ENCODE measurements around the gene THAP8. TPM values are rescaled to one million over a fixed set of nuclear protein-coding genes. Genes with fewer than 3 reads are reported as not detected.
"Not testable (repeated sequence)": the region's sequence is repeated elsewhere in the genome, so short reads cannot be mapped to it uniquely, and the experiment has no call there.

THAP8 gene
- total RNA-seq, 1 donor from 2014 or later: 4.2 TPM

DNA sequence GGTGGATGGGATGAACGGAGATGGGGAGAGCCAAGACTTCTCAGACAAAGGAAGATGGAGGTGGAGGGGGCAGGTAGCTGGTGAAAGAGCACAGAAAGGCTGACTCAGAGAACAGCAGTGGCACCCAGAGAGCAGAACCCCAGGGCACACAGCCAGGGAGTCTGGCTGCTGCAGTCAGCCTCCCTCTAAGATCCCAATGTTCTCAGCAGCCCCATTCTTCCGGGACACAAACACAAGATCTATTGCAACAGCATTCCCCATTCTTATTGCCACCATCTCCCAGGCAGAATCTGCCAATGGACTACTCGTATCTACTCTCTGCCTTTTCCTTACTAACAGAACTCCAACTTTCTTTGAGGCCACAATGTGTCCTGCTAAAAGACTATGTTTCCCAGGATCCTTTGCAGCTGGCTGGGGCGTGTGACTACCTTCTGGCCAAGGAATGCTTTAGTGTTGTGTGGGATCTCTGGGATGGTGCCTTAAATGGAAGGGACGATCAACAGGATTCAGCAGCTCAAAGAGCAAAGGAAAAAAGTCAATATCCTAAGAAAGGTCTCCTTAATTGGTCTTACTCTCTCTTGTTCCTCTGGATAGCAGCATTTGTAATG, 7.5 kb downstream of the THAP8 start:
- intact Hi-C loops (cut with micrococcal nuclease): no loop called here
- TF ChIP-seq, protein P1, sequence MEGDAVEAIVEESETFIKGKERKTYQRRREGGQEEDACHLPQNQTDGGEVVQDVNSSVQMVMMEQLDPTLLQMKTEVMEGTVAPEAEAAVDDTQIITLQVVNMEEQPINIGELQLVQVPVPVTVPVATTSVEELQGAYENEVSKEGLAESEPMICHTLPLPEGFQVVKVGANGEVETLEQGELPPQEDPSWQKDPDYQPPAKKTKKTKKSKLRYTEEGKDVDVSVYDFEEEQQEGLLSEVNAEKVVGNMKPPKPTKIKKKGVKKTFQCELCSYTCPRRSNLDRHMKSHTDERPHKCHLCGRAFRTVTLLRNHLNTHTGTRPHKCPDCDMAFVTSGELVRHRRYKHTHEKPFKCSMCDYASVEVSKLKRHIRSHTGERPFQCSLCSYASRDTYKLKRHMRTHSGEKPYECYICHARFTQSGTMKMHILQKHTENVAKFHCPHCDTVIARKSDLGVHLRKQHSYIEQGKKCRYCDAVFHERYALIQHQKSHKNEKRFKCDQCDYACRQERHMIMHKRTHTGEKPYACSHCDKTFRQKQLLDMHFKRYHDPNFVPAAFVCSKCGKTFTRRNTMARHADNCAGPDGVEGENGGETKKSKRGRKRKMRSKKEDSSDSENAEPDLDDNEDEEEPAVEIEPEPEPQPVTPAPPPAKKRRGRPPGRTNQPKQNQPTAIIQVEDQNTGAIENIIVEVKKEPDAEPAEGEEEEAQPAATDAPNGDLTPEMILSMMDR (IDR thresholded peaks at IDR 0.05; ENCODE audit: borderline replicate concordance): no peak
- no peaks in the 10 kb centered on the region for H3K27me3 ChIP-seq (ENCODE audit: low read depth)
- no peaks in the 10 kb centered on the region for H3K9me3 ChIP-seq (replicated peaks)
- no peak for DNase-seq
- peaks cover 1% of the 10 kb centered on the region for H3K4me1 ChIP-seq
- H3K36me3 ChIP-seq: no peaks in the 10 kb centered on the region
- H3K27ac ChIP-seq (replicated peaks): no peak overlapping the region
- no peak overlapping the region for H3K4me3 ChIP-seq

DNA sequence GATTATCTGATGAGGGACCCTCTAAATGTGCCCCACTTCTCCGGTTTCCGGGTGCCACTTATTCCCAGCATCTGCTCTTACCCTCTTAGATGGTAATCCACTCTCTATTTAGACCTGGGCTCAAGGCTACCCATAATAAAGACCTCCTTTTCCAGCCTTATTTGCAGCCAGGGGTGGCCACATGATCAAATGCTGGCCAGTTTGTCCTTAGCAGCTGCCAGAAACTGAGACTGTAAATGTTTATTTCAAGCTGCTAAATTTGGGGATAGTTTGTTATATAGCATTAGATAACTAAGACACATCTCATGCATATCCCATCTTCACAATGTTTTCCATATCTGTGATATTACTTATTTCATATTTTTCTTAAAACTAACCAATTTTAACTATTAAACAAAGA, 10.1 kb downstream of the THAP8 start:
- Histone ChIP-seq H3K27me3 (ENCODE audit: low read depth) (no peaks in the 10 kb centered on the region), H3K27ac (replicated peaks) (no peak overlapping the region), H3K36me3 (peaks cover 3% of the 10 kb centered on the region), H3K4me3 (no peak overlapping the region), H3K4me1 (peaks cover 5% of the 10 kb centered on the region), H3K9me3 (replicated peaks) (no peaks in the 10 kb centered on the region)
- no peak for DNase-seq
- intact Hi-C loops (cut with micrococcal nuclease): no loop called here
- TF ChIP-seq, protein P1 (IDR thresholded peaks at IDR 0.05; ENCODE audit: borderline replicate concordance): no peak

- H3K4me3 ChIP-seq: no peak overlapping the region
- H3K36me3 ChIP-seq: peaks cover 14% of the 10 kb centered on the region
- DNase-seq: no peak
- peaks cover 5% of the 10 kb centered on the region for H3K4me1 ChIP-seq
- intact Hi-C loops (cut with micrococcal nuclease): no loop called here
- TF ChIP-seq, protein P1 (IDR thresholded peaks at IDR 0.05; ENCODE audit: borderline replicate concordance): no peak
- H3K27me3 ChIP-seq (ENCODE audit: low read depth): no peaks in the 10 kb centered on the region
- no peak overlapping the region for H3K27ac ChIP-seq (replicated peaks)
- H3K9me3 ChIP-seq (replicated peaks): no peaks in the 10 kb centered on the region
Observed at GRCh38 chr19:36041831-36042230, 12.3 kb downstream of the THAP8 start.

DNA sequence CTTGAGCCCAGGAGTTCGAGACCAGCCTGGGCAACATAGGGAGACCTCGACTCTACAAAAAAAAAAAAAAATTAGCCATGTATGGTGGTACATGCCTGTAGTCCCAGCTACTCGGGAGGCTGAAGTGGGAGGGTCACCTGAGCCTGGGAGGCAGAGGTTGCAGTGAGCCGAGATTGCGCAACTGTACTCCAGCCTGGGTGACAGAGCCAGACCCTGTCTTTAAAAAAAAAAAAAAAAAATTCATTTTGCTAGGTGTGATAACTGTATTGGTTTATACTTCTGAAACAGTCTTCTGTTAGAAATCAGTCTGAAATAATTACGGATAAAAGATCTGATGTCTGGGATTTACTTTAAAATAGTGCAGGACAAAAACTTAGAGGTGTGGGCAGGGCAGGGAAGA, 13.0 kb downstream of the THAP8 start:
- H3K27me3 ChIP-seq (ENCODE audit: low read depth); H3K9me3 ChIP-seq (replicated peaks); H3K4me1 ChIP-seq; DNase-seq; H3K4me3 ChIP-seq; intact Hi-C loops (cut with micrococcal nuclease); H3K27ac ChIP-seq (replicated peaks): not testable (repeated sequence)
- peaks cover 14% of the 10 kb centered on the region for H3K36me3 ChIP-seq

DNA sequence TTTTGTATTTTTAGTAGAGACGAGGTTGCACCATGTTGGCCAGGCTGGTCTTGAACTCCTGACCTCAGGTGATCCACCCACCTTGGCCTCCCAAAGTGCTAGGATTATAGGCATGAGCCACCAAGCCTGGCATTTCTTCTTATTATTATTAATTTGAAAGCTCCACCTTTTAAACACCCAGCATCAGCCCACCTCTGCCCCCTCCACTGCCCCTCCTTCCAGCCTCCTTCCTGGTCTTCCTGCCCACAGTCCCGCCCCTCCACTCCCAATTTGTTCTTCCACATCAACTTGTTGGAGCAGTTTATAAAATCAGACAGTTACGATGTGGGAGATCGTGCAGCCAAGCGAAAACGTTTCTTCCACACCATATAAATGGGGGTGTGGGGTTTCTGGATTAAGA, 13.6 kb downstream of the THAP8 start:
- TF ChIP-seq, protein P1 (IDR thresholded peaks at IDR 0.05; ENCODE audit: borderline replicate concordance): no peak
- intact Hi-C loops (cut with micrococcal nuclease): no loop called here
- peaks cover 14% of the 10 kb centered on the region for H3K36me3 ChIP-seq
- no peaks in the 10 kb centered on the region for H3K9me3 ChIP-seq (replicated peaks)
- no peak for DNase-seq
- no peaks in the 10 kb centered on the region for H3K27me3 ChIP-seq (ENCODE audit: low read depth)
- no peak overlapping the region for H3K27ac ChIP-seq (replicated peaks)
- peaks cover 5% of the 10 kb centered on the region for H3K4me1 ChIP-seq
- H3K4me3 ChIP-seq: no peak overlapping the region

DNA sequence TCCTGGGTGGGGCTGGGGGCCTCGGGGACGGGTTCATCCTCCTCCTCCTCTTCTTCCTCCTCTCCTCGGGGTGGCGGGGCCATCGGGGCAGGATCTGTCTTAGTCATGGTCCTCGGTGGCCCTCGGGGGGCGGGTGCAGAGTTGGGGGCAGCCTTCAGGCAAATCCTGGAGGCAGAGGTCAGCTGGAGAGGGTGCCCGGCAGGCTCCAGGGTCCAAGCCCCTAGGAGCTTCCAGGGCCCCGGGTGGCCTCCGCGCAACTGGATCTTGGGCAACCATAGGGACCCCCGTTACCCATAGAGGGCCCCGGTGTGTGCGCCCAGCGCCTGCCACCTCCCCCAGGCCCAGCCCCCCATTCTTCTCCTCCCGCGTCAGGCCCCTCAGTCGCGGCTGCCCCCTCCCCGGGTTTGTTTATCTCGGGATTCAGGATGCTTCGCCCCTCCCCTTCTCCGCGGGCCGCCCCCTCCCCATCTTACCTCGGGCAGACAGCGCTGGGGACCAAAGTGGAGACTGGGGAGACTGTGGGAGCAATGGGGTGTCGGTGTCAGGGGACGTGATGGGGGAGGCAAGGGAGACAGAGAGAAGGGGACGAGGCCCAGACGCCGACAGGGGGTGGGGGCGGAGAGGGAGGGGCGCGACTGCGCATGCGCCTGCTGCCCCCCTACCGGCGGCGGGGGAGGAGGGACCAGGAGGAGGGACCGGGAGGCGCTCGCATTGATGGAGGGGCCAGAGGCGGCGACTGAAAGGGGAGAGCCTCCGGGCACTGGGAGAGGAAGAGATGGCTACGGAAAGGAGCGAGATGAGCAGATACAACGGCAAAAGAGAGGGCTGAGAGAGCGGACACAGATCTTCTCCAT, 21.6 kb downstream of the THAP8 start, which contains the start of gene CLIP3:
CLIP3 (minus strand) TSS at position 623 of the 854 bp plus-strand sequence; CDS start at position 107, 516 bp downstream.
- H3K27me3 ChIP-seq (ENCODE audit: low read depth): peaks cover 7% of the 10 kb centered on the region
- intact Hi-C loops (cut with micrococcal nuclease): no loop called here
- peak within 1 kb of the TSS; percentile 69 for H3K4me3 ChIP-seq
- H3K36me3 ChIP-seq: no peaks in the 10 kb centered on the region
- no peaks in the 10 kb centered on the region for H3K9me3 ChIP-seq (replicated peaks)
- TF ChIP-seq, protein P1 (IDR thresholded peaks at IDR 0.05; ENCODE audit: borderline replicate concordance): no peak
- DNase-seq: peak; percentile 69
- H3K27ac ChIP-seq (replicated peaks): peak within 1 kb of the TSS; percentile 39
- H3K4me1 ChIP-seq: peaks cover 18% of the 10 kb centered on the region
